NCI-H2227 treated with DMSO at 0.1 percent for 48 hours (cell line): ENCODE measurements around the gene LRRC58.

ENCODE experiments used
- DNase-seq: peaks from one replicate; lab custom pipeline; 2025; lab: John Stamatoyannopoulos, UW

The LRRC58 gene

GRCh38 chr3:120276767-120277166, 72.4 kb downstream of the LRRC58 start:
- no peak for DNase-seq

GRCh38 chr3:120275618-120276017, 73.5 kb downstream of the LRRC58 start:
- DNase-seq = no peak

GRCh38 chr3:120274739-120275167, 74.4 kb downstream of the LRRC58 start:
- DNase-seq = no peak
